IMR-90 (cell line): ENCODE results near the gene TIMM44. TPM values are rescaled to one million over a fixed set of nuclear protein-coding genes. Genes with fewer than 3 reads are reported as not detected.

ENCODE experiments used
- ATAC-seq: fragments of 200-7000 bp; cut with Tn5 transposase; 2 replicates; pipeline ENCODE4 v1.9.1; 2020; ENCODE audit warnings: low read depth, mild to moderate bottlenecking, moderate library complexity
- BruUV-seq: library from RNA; stranded (reverse); fragments of 400-500 nt; replicated peaks from 2 replicates; lab custom pipeline; 2021; lab: Mats Ljungman, UMichigan
- CTCF ChIA-PET: fragments of 300-600 bp; formaldehyde crosslinking; extraction: SDS; loops from one replicate; lab custom pipeline; 2021; ENCODE audit warnings: antibody characterized with exemption; lab: Yijun Ruan, JAX
- POLR2A ChIA-PET: fragments of 300-600 bp; sonication (Branson Sonifier 250); formaldehyde crosslinking; loops from one replicate; lab custom pipeline; 2022; ENCODE audit warnings: antibody characterized with exemption; ENCODE audit not compliant: unreplicated experiment; lab: Charles Lee
- DNase-seq: peaks from one replicate; pipeline ENCODE4 v3.0.0; 2013
- H2AFZ ChIP-seq: replicated peaks from 2 replicates; pipeline ENCODE3; 2013; ENCODE audit warnings: low read length, mild to moderate bottlenecking; ENCODE audit not compliant: poor library complexity
- H2AK5ac ChIP-seq: 2 replicates; pipeline ENCODE4 v1.6.1; 2013; ENCODE audit warnings: low read depth, low read length, inconsistent platforms
- H2AK9ac ChIP-seq: replicated peaks from 2 replicates; pipeline ENCODE3; 2013; ENCODE audit warnings: mild to moderate bottlenecking, low read depth, low read length, moderate library complexity; ENCODE audit not compliant: poor library complexity
- H2BK120ac ChIP-seq: 2 replicates; pipeline ENCODE4 v1.6.1; 2013; ENCODE audit warnings: low read depth, low read length, inconsistent platforms
- H2BK15ac ChIP-seq: 3 replicates; pipeline ENCODE4 v1.6.1; 2013; ENCODE audit warnings: low read depth, low read length, inconsistent platforms
- H2BK20ac ChIP-seq: 2 replicates; pipeline ENCODE4 v1.6.1; 2013; ENCODE audit warnings: low read depth, mild to moderate bottlenecking, inconsistent platforms, low read length, moderate library complexity
- H2BK5ac ChIP-seq: 2 replicates; pipeline ENCODE4 v1.6.1; 2013; ENCODE audit warnings: mild to moderate bottlenecking, low read depth, low read length, inconsistent platforms; ENCODE audit not compliant: poor library complexity, severe bottlenecking
- H3K14ac ChIP-seq: replicated peaks from 2 replicates; pipeline ENCODE4 v1.6.1; 2013; ENCODE audit warnings: low read depth, low read length, inconsistent platforms
- H3K18ac ChIP-seq: 2 replicates; pipeline ENCODE4 v1.6.1; 2013; ENCODE audit warnings: low read depth, low read length, control low read depth
- H3K23ac ChIP-seq: 2 replicates; pipeline ENCODE4 v1.6.1; 2013; ENCODE audit warnings: low read depth, low read length, inconsistent platforms
- H3K27ac ChIP-seq: 2 replicates; pipeline ENCODE4 v1.5.1; 2013; ENCODE audit warnings: mild to moderate bottlenecking, control low read depth, low read length; ENCODE audit not compliant: insufficient read depth
- H3K27me3 ChIP-seq: 2 replicates; pipeline ENCODE4 v1.6.1; 2013; ENCODE audit warnings: low read length; ENCODE audit not compliant: control insufficient read depth, insufficient read depth
- H3K36me3 ChIP-seq: 2 replicates; pipeline ENCODE4 v1.6.1; 2013; ENCODE audit warnings: low read length, mixed read lengths; ENCODE audit not compliant: control insufficient read depth, insufficient read depth
- H3K4ac ChIP-seq: 2 replicates; pipeline ENCODE4 v1.6.1; 2013; ENCODE audit warnings: low read depth, low read length, inconsistent platforms
- H3K4me1 ChIP-seq: 2 replicates; pipeline ENCODE4 v1.6.1; 2013; ENCODE audit warnings: low read length, mixed read lengths; ENCODE audit not compliant: control insufficient read depth, insufficient read depth
- H3K4me2 ChIP-seq: 2 replicates; pipeline ENCODE4 v1.6.1; 2013; ENCODE audit warnings: low read depth, mild to moderate bottlenecking, control low read depth, low read length, moderate library complexity
- H3K4me3 ChIP-seq: 2 replicates; pipeline ENCODE4 v1.5.1; 2013; ENCODE audit warnings: low read depth, mild to moderate bottlenecking, control low read depth, low read length, moderate library complexity; ENCODE audit not compliant: insufficient read depth
- H3K56ac ChIP-seq: 2 replicates; pipeline ENCODE4 v1.6.1; 2013; ENCODE audit warnings: low read length, inconsistent platforms; ENCODE audit not compliant: insufficient read depth; ENCODE audit errors: extremely low read depth
- H3K79me1 ChIP-seq, 2 experiments: 2 replicates each; pipeline ENCODE4 v1.6.1; 2013; ENCODE audit warnings: low read length in 2 of 2, inconsistent platforms in 1 of 2, low read depth in 1 of 2
- H3K9ac ChIP-seq: 2 replicates; pipeline ENCODE4 v1.6.1; 2013; ENCODE audit warnings: low read depth, low read length, control low read depth
- H3K9me1 ChIP-seq: 2 replicates; pipeline ENCODE4 v1.6.1; 2013; ENCODE audit warnings: low read length, inconsistent platforms; ENCODE audit not compliant: insufficient read depth
- H3K9me3 ChIP-seq: 2 replicates; pipeline ENCODE4 v1.6.1; 2013; ENCODE audit warnings: low read length; ENCODE audit not compliant: control insufficient read depth, insufficient read depth
- H4K20me1 ChIP-seq: 2 replicates; pipeline ENCODE4 v1.6.1; 2013; ENCODE audit warnings: low read length, inconsistent platforms; ENCODE audit not compliant: insufficient read depth
- H4K5ac ChIP-seq: 2 replicates; pipeline ENCODE4 v1.6.1; 2013; ENCODE audit warnings: mild to moderate bottlenecking, low read depth, low read length, control low read depth
- H4K8ac ChIP-seq, 2 experiments: 2 replicates each; pipeline ENCODE4 v1.6.1; 2013; ENCODE audit warnings: low read depth in 2 of 2, low read length in 2 of 2, control low read depth in 1 of 2, inconsistent platforms in 1 of 2
- H4K91ac ChIP-seq: 2 replicates; pipeline ENCODE4 v1.6.1; 2013; ENCODE audit warnings: low read depth, low read length, inconsistent platforms; ENCODE audit not compliant: insufficient read depth
- CHD1 ChIP-seq: IDR thresholded peaks from 2 replicates; pipeline ENCODE4 v1.6.1; 2012; ENCODE audit warnings: low read depth, low read length, improper control_type of control experiment
- FOS ChIP-seq: fragments of 150-350 bp; IDR thresholded peaks from 2 replicates; pipeline ENCODE4 v1.6.1; 2016; ENCODE audit warnings: low read depth, low read length
- MXI1 ChIP-seq: IDR thresholded peaks from 2 replicates; pipeline ENCODE4 v1.6.1; 2012; ENCODE audit warnings: low read depth, mild to moderate bottlenecking, low read length, moderate library complexity, borderline replicate concordance
- NFE2L2 ChIP-seq: fragments of 150-350 bp; IDR thresholded peaks from 2 replicates; pipeline ENCODE4 v1.6.1; 2016; ENCODE audit warnings: low read depth, mild to moderate bottlenecking, low read length
- WGBS, 2 experiments: methylation state at CpG; one replicate each; pipeline versions ENCODE4 v1.1.5 to v1.1.7; 2013; ENCODE audit warnings: missing lambda C conversion rate in 2 of 2; ENCODE audit not compliant: insufficient read length in 1 of 2; ENCODE audit errors: extremely low coverage in 2 of 2; 5-methylcytosine and 5-hydroxymethylcytosine counted together
- dilution Hi-C: fragments of 300-500 bp; cut with HindIII; formaldehyde crosslinking; loops from one replicate; pipeline ENCODE4 v1.14.3; 2018; ENCODE audit warnings: low sequenced_read_pairs; ENCODE audit not compliant: unreplicated experiment
- in situ Hi-C: fragments of 300-500 bp; cut with MboI; formaldehyde crosslinking; loops from 3 replicates; pipeline ENCODE4 v1.14.3; 2019; ENCODE audit warnings: low sequenced_read_pairs, inconsistent platforms, mixed read lengths
- intact Hi-C: fragments of 100-400 bp; cut with micrococcal nuclease; formaldehyde crosslinking; loops from 2 replicates; pipeline ENCODE4 v1.10.0; 2022
- polyA plus RNA-seq, 3 experiments: library from polyadenylated mRNA; depleted of rRNA; stranded (reverse); fragments of >200 nt; gene quantifications; 2 replicates each; pipeline ENCODE4 v1.2.3, GENCODE V29; 2012; ENCODE audit warnings: low replicate concordance in 1 of 3
- total RNA-seq: library from RNA; depleted of rRNA; stranded (reverse); fragments of >200 nt; gene quantifications from 2 replicates; pipeline ENCODE4 v1.2.3, GENCODE V29; 2012

Gene TIMM44
- total and polyA plus RNA-seq, 2 of the 4 experiments (the other 2 are of a cell fraction), result 37.6 to 52.3 TPM

GRCh38 chr19:7934766-7935165 is 8.7 kb downstream of the TIMM44 start:
- Histone ChIP-seq H3K4me1 (no peaks in the 10 kb centered on the region), H3K27ac (no peak overlapping the region), H2AK5ac (no peak overlapping the region), H2BK15ac (no peak overlapping the region), H3K9me3 (no peaks in the 10 kb centered on the region), H3K56ac (no peak overlapping the region), H4K91ac (no peak overlapping the region), H3K27me3 (no peaks in the 10 kb centered on the region), H4K5ac (no peak overlapping the region), H2AK9ac (no peak overlapping the region), H3K36me3 (peaks cover 67% of the 10 kb centered on the region), H3K14ac (no peak overlapping the region), H2BK120ac (no peak overlapping the region), H2BK20ac (no peak overlapping the region), H3K4ac (no peak overlapping the region), H3K18ac (no peak overlapping the region), H3K9ac (no peak overlapping the region), H3K4me2 (no peak overlapping the region), H3K4me3 (no peak overlapping the region), H4K20me1 (no peaks in the 10 kb centered on the region; the same call in 1 of the 2 replicates), H3K9me1 (no peaks in the 10 kb centered on the region), H4K8ac (no peak overlapping the region), H3K23ac (no peak overlapping the region), H2BK5ac (no peak overlapping the region), H2AFZ (no peak overlapping the region), H3K79me1 (peaks cover 7 to 24% of the 10 kb centered on the region in 2 experiments; a peak in 2 of 4 replicates)
- no TSS peak for BruUV-seq
- TF ChIP-seq FOS (no peak), CHD1 (no peak), NFE2L2 (no peak), MXI1 (no peak)
- dilution Hi-C loops, result no loop called here
- ATAC-seq (no peak), DNase-seq (no peak)
- WGBS, 2 experiments, result 84% methylated on average over 11 of the region's 21 CpGs; no CpG with 5 or more reads in 1 of the 2 experiments
- ChIA-PET POLR2A (no interaction called here), CTCF (no interaction called here)
- intact Hi-C loops, result no loop called here
- in situ Hi-C loops, result no loop called here
